ENCODE measurements around the gene L1TD1. TPM values are rescaled to one million over a fixed set of nuclear protein-coding genes. Genes with fewer than 3 reads are reported as not detected.

The L1TD1 gene
- total RNA-seq, 6 experiments from 2014 or later: 0.04 TPM; not detected in 5

GRCh38 chr1:62259551-62259950, 64.9 kb downstream of the L1TD1 start:
- intact Hi-C loops (cut with DNase I): no loop called here
- no peak for TF ChIP-seq POLR2A (IDR thresholded peaks at IDR 0.05)
- no peak for TF ChIP-seq CTCF (IDR thresholded peaks at IDR 0.05)

GRCh38 chr1:62260688-62261087, 66.0 kb downstream of the L1TD1 start:
- Histone ChIP-seq H3K27ac (no peak overlapping the region), H3K4me1 (no peaks in the 10 kb centered on the region), H3K27me3 (no peaks in the 10 kb centered on the region), H3K9me3 (no peaks in the 10 kb centered on the region), H3K36me3 (no peaks in the 10 kb centered on the region), H3K4me3 (no peak overlapping the region)
- TF ChIP-seq POLR2A (IDR thresholded peaks at IDR 0.05) (no peak), CTCF (IDR thresholded peaks at IDR 0.05) (no peak)
- DNase-seq (no peak), ATAC-seq (no peak)
- intact Hi-C loops (cut with DNase I): no loop called here
- 97% methylated on average over 3 of the region's 3 CpGs for WGBS (ENCODE audit: insufficient coverage, low coverage, low lambda C conversion rate, missing lambda C conversion rate)

More at GRCh38 chr1:62259551-62259950, 64.9 kb downstream of the L1TD1 start:
- Histone ChIP-seq H3K9me3 (no peaks in the 10 kb centered on the region), H3K27ac (no peak overlapping the region), H3K36me3 (no peaks in the 10 kb centered on the region), H3K4me1 (no peaks in the 10 kb centered on the region), H3K4me3 (no peak overlapping the region), H3K27me3 (no peaks in the 10 kb centered on the region)
- WGBS (ENCODE audit: insufficient coverage, low coverage, low lambda C conversion rate, missing lambda C conversion rate): 98% methylated on average over 4 of the region's 4 CpGs
- DNase-seq (no peak), ATAC-seq (no peak)

Other genes with a start within 250 kb of the L1TD1 start
- gene KANK4, start 124.6 kb downstream of the L1TD1 start, total RNA-seq: 1 to 10 TPM in 4 of 6 experiments, under 1 TPM in 2; 0.18 to 6.7 (median 1.3) TPM
- 1 to 10 TPM; 4.9 to 8.4 (median 6.6) TPM for gene USP1, start 242.2 kb downstream of the L1TD1 start, total RNA-seq

All from right lobe of liver (tissue), 6 donors.